ENCODE data around the gene TUBB4B. TPM values are rescaled to one million over a fixed set of nuclear protein-coding genes. Genes with fewer than 3 reads are reported as not detected.

The TUBB4B gene
- total and polyA plus RNA-seq, 8 donors = 69.4 to 292 (median 153) TPM

- no peak for TF ChIP-seq EP300 (IDR thresholded peaks at IDR 0.05)
- TF ChIP-seq CTCF (IDR thresholded peaks at IDR 0.05) = peak in 1 of 7 experiments; percentile 21
- no peak for TF ChIP-seq POLR2AphosphoS5 (IDR thresholded peaks at IDR 0.05)
- Histone ChIP-seq H3K4me1 (peaks cover 47 to 66% (median 55%) of the 10 kb centered on the region in 4 donors), H3K27me3 (peaks cover 0 to 58% (median 0%) of the 10 kb centered on the region in 3 donors), H3K9me3 (no peaks in the 10 kb centered on the region), H3K27ac (peak overlapping the region in 1 of 5 donors; percentile 0), H3K36me3 (peaks cover 21 to 57% (median 39%) of the 10 kb centered on the region in 4 donors), H3K4me3 (peak overlapping the region in 2 of 4 donors; percentile 18 to 31)
- intact Hi-C loops (cut with DNase I; ENCODE audit: low total_unique reads) = no loop called here
- peak in 1 of 2 donors; percentile 70 for DNase-seq
- WGBS, 5 donors = 40 to 81% (median 51%) methylated on average over 33 to 85 of the region's 85 CpGs
Measured at GRCh38 chr9:137280474-137281344, 39.6 kb downstream of the TUBB4B start.

GRCh38 chr9:137281345-137282116, 40.4 kb downstream of the TUBB4B start:
- H3K27ac ChIP-seq = peak overlapping the region in 1 of 5 donors; percentile 0
- no peak for TF ChIP-seq CTCF (IDR thresholded peaks at IDR 0.05)
- TF ChIP-seq POLR2A (IDR thresholded peaks at IDR 0.05) = no peak
- TF ChIP-seq POLR2AphosphoS5 (IDR thresholded peaks at IDR 0.05) = no peak
- no peak for TF ChIP-seq EP300 (IDR thresholded peaks at IDR 0.05)
- H3K4me3 ChIP-seq = peak overlapping the region in 2 of 4 donors; percentile 18 to 31
- peaks cover 21 to 57% (median 39%) of the 10 kb centered on the region in 4 donors for H3K36me3 ChIP-seq
- DNase-seq = peak in 1 of 2 donors; percentile 43
- WGBS, 5 donors = 75 to 86% (median 80%) methylated on average over 5 to 39 of the region's 39 CpGs
- H3K4me1 ChIP-seq = peaks cover 38 to 58% (median 47%) of the 10 kb centered on the region in 4 donors
- H3K27me3 ChIP-seq = peaks cover 0 to 54% (median 0%) of the 10 kb centered on the region in 3 donors
- no peaks in the 10 kb centered on the region for H3K9me3 ChIP-seq
- intact Hi-C loops (cut with DNase I; ENCODE audit: low total_unique reads) = no loop called here

- 32 to 52% (median 46%) methylated on average over 12 to 14 of the region's 14 CpGs for WGBS, 5 donors
- Histone ChIP-seq H3K36me3 (peaks cover 0 to 23% (median 16%) of the 10 kb centered on the region in 4 donors), H3K4me1 (peaks cover 0 to 4% (median 0%) of the 10 kb centered on the region in 4 donors), H3K27me3 (peaks cover 0 to 11% (median 0%) of the 10 kb centered on the region in 3 donors), H3K9me3 (no peaks in the 10 kb centered on the region), H3K4me3 (no peak overlapping the region), H3K27ac (no peak overlapping the region)
- peak in 5 of 7 experiments; percentile 21 to 79 (median 56) for TF ChIP-seq CTCF (IDR thresholded peaks at IDR 0.05)
- no peak for TF ChIP-seq POLR2A (IDR thresholded peaks at IDR 0.05)
- peak in 1 of 3 donors; percentile 78 for TF ChIP-seq POLR2AphosphoS5 (IDR thresholded peaks at IDR 0.05)
- no peak for TF ChIP-seq EP300 (IDR thresholded peaks at IDR 0.05)
- intact Hi-C loops (cut with DNase I; ENCODE audit: low total_unique reads) = no loop called here
- DNase-seq = peak; percentile 82 to 90
Measured at GRCh38 chr9:137286975-137287383, 45.9 kb downstream of the TUBB4B start.

- TF ChIP-seq POLR2AphosphoS5 (IDR thresholded peaks at IDR 0.05) (no peak), EP300 (IDR thresholded peaks at IDR 0.05) (no peak), POLR2A (IDR thresholded peaks at IDR 0.05) (no peak), CTCF (IDR thresholded peaks at IDR 0.05) (no peak)
- Histone ChIP-seq H3K4me3 (no peak overlapping the region), H3K27me3 (peaks cover 1 to 58% (median 25%) of the 10 kb centered on the region in 3 donors), H3K4me1 (peaks cover 30 to 42% (median 38%) of the 10 kb centered on the region in 4 donors), H3K27ac (peak overlapping the region; percentile 85 to 98 (median 90)), H3K9me3 (no peaks in the 10 kb centered on the region), H3K36me3 (no peaks in the 10 kb centered on the region)
- peak in 1 of 2 donors; percentile 57 for DNase-seq
- 28 to 59% (median 33%) methylated on average over 15 of the region's 15 CpGs for WGBS, 5 donors
- intact Hi-C loops (cut with DNase I; ENCODE audit: low total_unique reads) = no loop called here
Measured at GRCh38 chr9:137293094-137293481, 52.0 kb downstream of the TUBB4B start.

Measured in stomach (tissue), 9 donors.